Thymus (tissue), 11 donors: ENCODE results near the gene AFF2. TPM values are rescaled to one million over a fixed set of nuclear protein-coding genes. Genes with fewer than 3 reads are reported as not detected.

Source experiments
- DNase-seq, 9 donors: peaks; one replicate each; pipeline ENCODE4 v3.0.0-alpha.2; 2013; ENCODE audit warnings: low spot score in 9 of 9, low read depth in 6 of 9, missing footprints in 1 of 9
- H3K27ac ChIP-seq, 2 donors: one replicate each; pipeline ENCODE4 v1.5.1; 2013; ENCODE audit warnings: control low read depth in 1 of 2, low read depth in 1 of 2, low read length in 1 of 2, mild to moderate bottlenecking in 1 of 2, moderate library complexity in 1 of 2
- H3K27me3 ChIP-seq, 2 donors: one replicate each; pipeline ENCODE4 v1.5.1; 2013; ENCODE audit warnings: low read length in 1 of 2; ENCODE audit not compliant: control insufficient read depth in 2 of 2, insufficient read depth in 1 of 2
- H3K36me3 ChIP-seq, 2 donors: one replicate each; pipeline ENCODE4 v1.5.1; 2013; ENCODE audit warnings: low read length in 1 of 2, mild to moderate bottlenecking in 1 of 2, moderate library complexity in 1 of 2; ENCODE audit not compliant: control insufficient read depth in 2 of 2, insufficient read depth in 2 of 2
- H3K4me1 ChIP-seq, 2 donors: one replicate each; pipeline ENCODE4 v1.5.1; 2013; ENCODE audit warnings: low read length in 2 of 2; ENCODE audit not compliant: control insufficient read depth in 2 of 2, insufficient read depth in 2 of 2
- H3K4me3 ChIP-seq, 2 donors: one replicate each; pipeline ENCODE4 v1.5.1; 2013; ENCODE audit warnings: low read length in 2 of 2, control low read depth in 1 of 2, mild to moderate bottlenecking in 1 of 2
- H3K9me3 ChIP-seq, 2 donors: one replicate each; pipeline ENCODE4 v1.5.1; 2013; ENCODE audit warnings: low read length in 1 of 2, mild to moderate bottlenecking in 1 of 2; ENCODE audit not compliant: control insufficient read depth in 2 of 2, insufficient read depth in 1 of 2
- WGBS: extraction: QIAGEN DNeasy Blood & Tissue Kit; methylation state at CpG from one replicate; pipeline ENCODE4 v1.1.7; 2013; 5-methylcytosine and 5-hydroxymethylcytosine counted together
- polyA plus RNA-seq: library from polyadenylated mRNA; stranded (reverse); fragments of 200-250 nt; gene quantifications from one replicate; pipeline ENCODE4 v1.2.3, GENCODE V29; 2013
- total RNA-seq: library from RNA; stranded (reverse); fragments of 120-200 nt; gene quantifications from one replicate; pipeline ENCODE4 v1.2.4, GENCODE V29; 2013
- donor health status: healthy.

The AFF2 gene
- total and polyA plus RNA-seq, 2 donors, result 1.3 to 27.4 TPM

DNA sequence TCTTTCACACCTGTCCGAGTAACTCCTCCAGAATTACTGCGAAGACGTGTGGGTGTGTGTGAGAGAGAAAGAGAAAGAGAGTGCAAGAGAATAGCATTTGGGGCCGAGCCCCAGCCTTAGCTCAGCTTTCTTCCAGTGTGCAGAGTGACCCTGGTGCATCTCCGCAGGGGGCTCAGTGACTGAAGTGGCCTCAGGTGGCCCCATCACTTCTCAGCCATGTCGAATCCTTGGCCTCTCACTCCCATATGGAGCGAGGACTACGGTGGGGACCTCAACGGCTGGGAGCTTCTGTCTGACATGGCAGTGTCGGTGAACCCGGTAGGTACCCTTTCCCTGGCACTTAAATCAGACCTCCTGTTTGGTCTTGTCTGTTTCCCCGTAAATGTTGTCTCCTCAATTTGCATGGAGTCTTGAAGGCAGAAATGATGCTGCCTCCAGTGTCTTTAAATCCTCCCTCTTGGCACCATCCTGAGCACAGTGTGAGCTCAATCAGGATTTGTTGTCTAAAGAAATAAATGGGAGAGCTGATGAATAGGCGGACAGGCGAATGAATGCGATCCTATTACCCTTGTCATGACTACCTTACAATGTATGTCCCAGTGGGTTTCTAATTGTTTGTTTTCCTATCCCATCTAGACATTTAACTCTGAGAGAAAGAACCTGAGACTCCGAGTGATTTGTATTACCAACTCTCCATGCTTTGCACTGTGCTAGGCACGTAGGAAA is 305.9 kb downstream of the AFF2 start:
- no peak for DNase-seq
- H3K9me3 ChIP-seq, result no peaks in the 10 kb centered on the region
- H3K27me3 ChIP-seq, result no peaks in the 10 kb centered on the region
- no peak overlapping the region for H3K27ac ChIP-seq
- no peaks in the 10 kb centered on the region for H3K36me3 ChIP-seq
- H3K4me3 ChIP-seq, result no peak overlapping the region
- no peaks in the 10 kb centered on the region for H3K4me1 ChIP-seq
- 94% methylated on average over 17 of the region's 17 CpGs for WGBS

DNA sequence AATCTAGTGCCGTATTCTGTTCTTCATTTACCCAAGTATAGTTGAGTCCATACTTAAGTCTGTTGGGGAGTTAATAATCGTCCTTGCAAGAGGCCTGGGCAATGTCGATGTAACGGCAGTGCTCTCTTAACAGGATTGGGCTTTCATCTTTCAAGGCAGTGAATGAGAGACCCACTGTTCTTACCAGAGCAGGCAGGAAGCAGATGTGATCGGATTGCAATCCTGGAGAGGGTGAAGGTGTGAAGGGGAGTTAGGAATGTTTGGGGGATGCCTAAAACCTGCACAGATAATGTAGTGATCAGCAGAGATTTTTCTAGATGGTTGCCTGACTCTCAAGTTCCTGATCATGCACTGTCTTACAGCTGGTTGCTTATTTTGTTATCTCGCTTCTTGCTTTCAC is 308.4 kb downstream of the AFF2 start:
- Histone ChIP-seq H3K9me3 (no peaks in the 10 kb centered on the region), H3K36me3 (no peaks in the 10 kb centered on the region), H3K4me1 (no peaks in the 10 kb centered on the region), H3K27ac (no peak overlapping the region), H3K27me3 (no peaks in the 10 kb centered on the region), H3K4me3 (no peak overlapping the region)
- no peak for DNase-seq
- 81% methylated on average over 6 of the region's 6 CpGs for WGBS

DNA sequence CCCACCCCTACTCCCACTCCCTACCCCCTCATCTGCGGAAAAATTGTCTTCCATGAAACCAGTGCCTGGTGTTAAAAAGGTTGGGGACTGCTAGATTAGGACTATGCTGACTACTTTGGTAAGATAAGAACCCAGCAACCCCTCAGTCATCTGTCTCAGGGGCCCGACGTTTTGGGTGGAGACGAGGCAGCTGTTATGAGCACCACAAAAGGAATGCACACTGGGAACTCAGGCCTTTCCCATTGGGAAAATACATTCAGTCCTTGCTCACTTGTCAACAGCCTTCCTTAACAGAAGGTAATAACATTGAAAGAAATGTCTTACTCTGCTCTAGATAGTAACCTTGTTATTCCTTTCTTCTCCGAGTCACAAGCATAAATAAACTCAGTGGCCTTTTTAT is 310.8 kb downstream of the AFF2 start:
- no peak for DNase-seq
- H3K27ac ChIP-seq, result no peak overlapping the region
- H3K9me3 ChIP-seq, result no peaks in the 10 kb centered on the region
- 97% methylated on average over 5 of the region's 5 CpGs for WGBS
- no peak overlapping the region for H3K4me3 ChIP-seq
- H3K27me3 ChIP-seq, result no peaks in the 10 kb centered on the region
- H3K4me1 ChIP-seq, result no peaks in the 10 kb centered on the region
- no peaks in the 10 kb centered on the region for H3K36me3 ChIP-seq

DNA sequence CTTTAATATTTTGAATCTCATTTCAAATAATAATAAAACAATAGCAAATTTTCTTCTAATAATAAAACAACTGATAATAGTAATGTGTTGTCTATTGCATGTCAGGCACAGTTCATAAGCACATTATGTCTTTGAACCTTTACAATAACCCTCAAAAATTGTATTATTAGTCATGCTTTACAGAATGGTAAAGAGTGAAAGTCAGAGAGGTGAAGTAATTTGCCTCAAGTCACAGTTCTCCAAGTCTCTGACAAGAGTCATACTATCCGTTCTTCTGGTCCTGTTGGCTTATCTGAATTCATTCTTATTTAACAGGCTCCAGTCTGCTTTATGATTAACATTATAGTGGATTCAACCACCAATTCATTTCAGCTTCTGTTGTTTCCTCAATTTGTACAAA is 313.0 kb downstream of the AFF2 start:
- 100% methylated on average over 1 of the region's 1 CpG for WGBS
- H3K4me1 ChIP-seq, result no peaks in the 10 kb centered on the region

DNA sequence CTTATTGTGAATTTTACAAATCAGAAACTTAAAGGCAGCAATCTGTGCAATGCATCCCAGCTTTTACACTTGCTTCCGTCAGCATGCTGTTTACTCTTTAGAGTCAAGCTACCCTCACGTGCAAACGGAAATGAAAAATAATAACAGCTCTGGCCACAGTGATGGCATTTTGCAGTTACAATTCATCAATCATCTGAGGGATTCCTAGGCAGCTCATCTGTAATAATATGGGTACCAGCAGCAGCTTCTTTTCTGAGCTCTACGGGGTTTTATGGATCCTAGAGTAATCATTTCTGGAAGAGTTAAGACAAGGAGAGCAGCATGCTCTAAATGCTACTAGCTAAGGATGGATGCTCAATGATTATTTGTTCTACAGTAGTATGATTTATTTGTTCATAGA is 313.6 kb downstream of the AFF2 start:
- Histone ChIP-seq H3K4me1 (no peaks in the 10 kb centered on the region), H3K9me3 (no peaks in the 10 kb centered on the region), H3K4me3 (no peak overlapping the region), H3K36me3 (no peaks in the 10 kb centered on the region), H3K27ac (no peak overlapping the region), H3K27me3 (no peaks in the 10 kb centered on the region)
- WGBS, result 97% methylated on average over 4 of the region's 4 CpGs
- DNase-seq, result no peak

More for the DNA sequence above, 313.0 kb downstream of the AFF2 start:
- Histone ChIP-seq H3K4me3 (no peak overlapping the region), H3K27ac (no peak overlapping the region), H3K27me3 (no peaks in the 10 kb centered on the region), H3K9me3 (no peaks in the 10 kb centered on the region), H3K36me3 (no peaks in the 10 kb centered on the region)
- no peak for DNase-seq

DNA sequence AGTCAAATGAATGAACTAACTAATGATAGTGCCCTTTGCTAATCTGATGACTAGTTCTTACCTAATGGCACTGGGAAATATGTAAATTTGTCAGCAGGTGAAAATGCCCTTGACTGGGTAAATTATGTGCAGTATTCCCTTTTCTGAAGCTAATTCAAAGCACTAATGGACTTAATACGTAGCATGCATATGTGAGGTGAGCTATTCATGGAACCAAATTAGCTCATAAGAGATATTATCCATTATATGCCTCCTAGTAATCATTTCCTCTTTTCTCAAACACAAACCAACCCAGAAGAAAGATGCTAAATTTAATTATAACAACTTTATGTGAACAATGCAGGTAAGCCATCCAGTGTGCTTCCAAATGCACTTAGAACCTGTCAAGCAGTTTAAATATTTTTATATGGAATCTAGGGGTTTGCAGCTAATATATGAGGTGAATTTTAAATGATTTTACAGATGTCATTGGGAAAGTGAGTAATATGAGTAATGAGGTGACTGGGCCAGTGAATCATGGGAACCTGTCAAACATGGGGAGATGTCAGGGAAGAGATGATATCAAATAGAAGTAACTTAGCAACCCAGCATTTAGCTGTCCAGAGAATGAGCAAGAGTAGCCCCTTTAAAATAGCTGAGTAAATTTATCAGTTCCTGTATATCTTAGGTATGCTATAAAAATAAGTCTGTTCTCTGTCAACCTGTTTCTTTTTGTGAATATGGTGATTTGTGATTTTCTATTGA is 315.0 kb downstream of the AFF2 start:
- Histone ChIP-seq H3K4me3 (no peak overlapping the region), H3K36me3 (no peaks in the 10 kb centered on the region), H3K27ac (no peak overlapping the region), H3K4me1 (no peaks in the 10 kb centered on the region), H3K9me3 (no peaks in the 10 kb centered on the region), H3K27me3 (no peaks in the 10 kb centered on the region)
- WGBS, result 97% methylated on average over 1 of the region's 1 CpG
- no peak for DNase-seq

DNA sequence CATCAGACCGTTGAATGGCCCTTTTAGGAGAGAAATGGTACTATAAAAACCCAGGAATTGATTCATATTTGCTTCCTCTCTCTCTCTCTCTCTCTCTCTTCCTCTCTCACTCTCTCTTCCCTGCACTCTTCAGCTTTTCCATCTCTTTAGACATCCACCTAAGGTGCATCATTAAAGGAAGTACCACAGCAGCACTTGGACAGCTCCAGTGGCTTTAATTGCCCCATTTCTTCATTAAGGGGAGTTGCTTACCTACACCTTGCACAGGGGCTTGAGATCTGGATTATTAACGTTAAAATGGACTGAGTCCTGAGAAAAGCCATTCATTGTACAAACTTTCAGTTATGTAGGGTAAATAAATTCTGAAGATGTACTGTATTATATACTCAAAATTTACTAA is 323.6 kb downstream of the AFF2 start:
- Histone ChIP-seq H3K4me1 (no peaks in the 10 kb centered on the region), H3K27me3 (no peaks in the 10 kb centered on the region), H3K36me3 (no peaks in the 10 kb centered on the region), H3K4me3 (no peak overlapping the region), H3K9me3 (no peaks in the 10 kb centered on the region), H3K27ac (no peak overlapping the region)
- WGBS, result 93% methylated on average over 2 of the region's 2 CpGs
- no peak for DNase-seq

DNA sequence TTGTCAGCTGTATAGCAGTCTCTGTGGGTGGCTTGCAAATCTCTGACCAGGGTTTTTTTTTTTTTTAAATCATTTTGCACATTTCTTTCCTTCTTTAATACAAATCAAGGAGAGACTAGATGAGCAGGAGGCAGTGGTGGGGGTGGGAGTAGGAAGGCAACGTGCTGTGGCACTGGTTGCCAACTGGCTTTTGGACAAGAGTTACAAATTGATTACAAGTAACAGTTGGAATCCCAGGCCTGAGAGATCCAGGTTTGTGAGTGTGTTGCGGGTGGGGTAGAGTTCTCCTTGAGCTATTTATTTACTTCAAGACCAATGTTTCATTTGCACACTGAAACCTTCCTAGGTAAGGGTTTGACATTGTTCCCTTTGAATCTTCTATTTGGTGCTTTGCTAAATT is 325.3 kb downstream of the AFF2 start:
- no peaks in the 10 kb centered on the region for H3K27me3 ChIP-seq
- no peak overlapping the region for H3K27ac ChIP-seq
- no peaks in the 10 kb centered on the region for H3K9me3 ChIP-seq
- H3K4me3 ChIP-seq, result no peak overlapping the region
- no peaks in the 10 kb centered on the region for H3K36me3 ChIP-seq
- no peaks in the 10 kb centered on the region for H3K4me1 ChIP-seq
- no peak for DNase-seq
- 96% methylated on average over 2 of the region's 2 CpGs for WGBS

DNA sequence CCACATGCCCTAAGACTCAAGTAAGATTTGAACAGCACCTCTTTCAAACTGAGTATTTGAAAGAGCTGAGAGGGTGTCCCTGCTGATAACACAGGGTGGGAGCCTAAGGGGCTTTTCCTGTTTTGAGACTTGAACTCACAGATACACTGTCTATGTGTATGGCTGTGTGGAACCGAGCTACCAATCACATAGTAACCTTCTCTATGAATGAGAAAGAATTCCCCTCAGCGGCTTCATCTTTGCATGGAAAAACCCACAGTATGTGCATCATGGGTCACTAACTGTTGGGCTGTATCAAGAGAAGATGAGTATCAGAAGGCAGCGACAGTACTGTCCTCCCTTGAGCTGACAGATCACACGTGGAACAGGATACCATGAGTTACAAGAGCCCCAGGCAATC is 336.3 kb downstream of the AFF2 start:
- 73% methylated on average over 4 of the region's 4 CpGs for WGBS
- Histone ChIP-seq H3K4me3 (no peak overlapping the region), H3K36me3 (no peaks in the 10 kb centered on the region), H3K9me3 (no peaks in the 10 kb centered on the region), H3K4me1 (no peaks in the 10 kb centered on the region), H3K27me3 (no peaks in the 10 kb centered on the region), H3K27ac (no peak overlapping the region)
- no peak for DNase-seq
